ENCODE data around the gene EPHB1. TPM values are rescaled to one million over a fixed set of nuclear protein-coding genes. Genes with fewer than 3 reads are reported as not detected.

EPHB1 gene
- total and polyA plus RNA-seq, 2 of the 13 experiments (the other 11 are each of a cell fraction or from before 2014, with no cell fraction given), result 0.07 to 0.21 TPM

GRCh38 chr3:135134684-135135075 lies 339.6 kb downstream of the EPHB1 start:
- Histone ChIP-seq H3K79me2 (ENCODE audit: insufficient read depth, low read length) (no peaks in the 10 kb centered on the region), H3K9ac (ENCODE audit: insufficient read depth, low read depth, low read length) (no peak overlapping the region), H3K4me3 (replicated peaks in 1 of 3; ENCODE audit: insufficient read depth in 1 of 3, low read depth in 2 of 3, low read length in 3 of 3) (no peak overlapping the region), H3K9me3 (ENCODE audit: low read length) (no peaks in the 10 kb centered on the region), H3K27me3 (ENCODE audit: control insufficient read depth in 1 of 2, insufficient read depth in 2 of 2, low read length in 2 of 2) (no peaks in the 10 kb centered on the region), H3K36me3 (replicated peaks in 1 of 2; ENCODE audit: control insufficient read depth in 1 of 2, insufficient read depth in 2 of 2, low read length in 2 of 2) (no peaks in the 10 kb centered on the region), H3K27ac (ENCODE audit: extremely low read length, insufficient read depth, low read length) (no peak overlapping the region), H2AFZ (ENCODE audit: low read length) (no peak overlapping the region), H3K4me1 (ENCODE audit: insufficient read depth, low read length) (no peaks in the 10 kb centered on the region), H4K20me1 (ENCODE audit: insufficient read depth, low read length) (no peaks in the 10 kb centered on the region), H3K4me2 (ENCODE audit: low read depth, low read length) (no peak overlapping the region)
- TF ChIP-seq ARHGAP35 (CRISPR knock-in tag; IDR thresholded peaks at IDR 0.05; ENCODE audit: borderline replicate concordance) (no peak), MATR3 (CRISPR knock-in tag; IDR thresholded peaks at IDR 0.05) (no peak)
- WGBS (ENCODE audit: low lambda C conversion rate), result 0% methylated on average over 3 of the region's 3 CpGs
- BruUV-seq (replicated peaks), result no TSS peak
- DNase-seq (ENCODE audit: low spot score), result no peak
- no peak for FAIRE-seq
- no peak for ATAC-seq
- POLR2A ChIA-PET, result no interaction called here
- CTCF ChIA-PET (ENCODE audit: low intra/inter-chr PET ratio, low total read pairs), result no interaction called here
- intact Hi-C loops (cut with micrococcal nuclease; ENCODE audit: unreplicated experiment), result no loop called here
- in situ Hi-C loops (cut with HindIII; ENCODE audit: extremely low pct_ligation_motif_present, low pct_unique_long_range_greater_than_20kb), result no loop called here

- no peak for DNase-seq (ENCODE audit: low spot score)
- Histone ChIP-seq H4K20me1 (ENCODE audit: insufficient read depth, low read length) (no peaks in the 10 kb centered on the region), H3K9ac (ENCODE audit: insufficient read depth, low read depth, low read length) (no peak overlapping the region), H3K36me3 (replicated peaks in 1 of 2; ENCODE audit: control insufficient read depth in 1 of 2, insufficient read depth in 2 of 2, low read length in 2 of 2) (no peaks in the 10 kb centered on the region), H3K4me1 (ENCODE audit: insufficient read depth, low read length) (no peaks in the 10 kb centered on the region), H3K27ac (ENCODE audit: extremely low read length, insufficient read depth, low read length) (no peak overlapping the region), H3K4me2 (ENCODE audit: low read depth, low read length) (no peak overlapping the region), H2AFZ (ENCODE audit: low read length) (no peak overlapping the region), H3K4me3 (replicated peaks in 1 of 3; ENCODE audit: insufficient read depth in 1 of 3, low read depth in 2 of 3, low read length in 3 of 3) (no peak overlapping the region), H3K79me2 (ENCODE audit: insufficient read depth, low read length) (no peaks in the 10 kb centered on the region), H3K9me3 (ENCODE audit: low read length) (no peaks in the 10 kb centered on the region), H3K27me3 (ENCODE audit: control insufficient read depth in 1 of 2, insufficient read depth in 2 of 2, low read length in 2 of 2) (no peaks in the 10 kb centered on the region)
- ATAC-seq, result no peak
- intact Hi-C loops (cut with micrococcal nuclease; ENCODE audit: unreplicated experiment), result no loop called here
- no TSS peak for BruUV-seq (replicated peaks)
- ChIA-PET CTCF (ENCODE audit: low intra/inter-chr PET ratio, low total read pairs) (no interaction called here), POLR2A (no interaction called here)
- FAIRE-seq, result no peak
- in situ Hi-C loops (cut with HindIII; ENCODE audit: extremely low pct_ligation_motif_present, low pct_unique_long_range_greater_than_20kb), result no loop called here
- WGBS (ENCODE audit: low lambda C conversion rate), result 27% methylated on average over 1 of the region's 1 CpG
- TF ChIP-seq, protein P1, sequence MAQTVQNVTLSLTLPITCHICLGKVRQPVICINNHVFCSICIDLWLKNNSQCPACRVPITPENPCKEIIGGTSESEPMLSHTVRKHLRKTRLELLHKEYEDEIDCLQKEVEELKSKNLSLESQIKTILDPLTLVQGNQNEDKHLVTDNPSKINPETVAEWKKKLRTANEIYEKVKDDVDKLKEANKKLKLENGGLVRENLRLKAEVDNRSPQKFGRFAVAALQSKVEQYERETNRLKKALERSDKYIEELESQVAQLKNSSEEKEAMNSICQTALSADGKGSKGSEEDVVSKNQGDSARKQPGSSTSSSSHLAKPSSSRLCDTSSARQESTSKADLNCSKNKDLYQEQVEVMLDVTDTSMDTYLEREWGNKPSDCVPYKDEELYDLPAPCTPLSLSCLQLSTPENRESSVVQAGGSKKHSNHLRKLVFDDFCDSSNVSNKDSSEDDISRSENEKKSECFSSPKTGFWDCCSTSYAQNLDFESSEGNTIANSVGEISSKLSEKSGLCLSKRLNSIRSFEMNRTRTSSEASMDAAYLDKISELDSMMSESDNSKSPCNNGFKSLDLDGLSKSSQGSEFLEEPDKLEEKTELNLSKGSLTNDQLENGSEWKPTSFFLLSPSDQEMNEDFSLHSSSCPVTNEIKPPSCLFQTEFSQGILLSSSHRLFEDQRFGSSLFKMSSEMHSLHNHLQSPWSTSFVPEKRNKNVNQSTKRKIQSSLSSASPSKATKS (CRISPR knock-in tag; IDR thresholded peaks at IDR 0.05), result no peak
- TF ChIP-seq KLF11 (CRISPR knock-in tag; IDR thresholded peaks at IDR 0.05), result no peak
- no peak for TF ChIP-seq ZFY (CRISPR knock-in tag; IDR thresholded peaks at IDR 0.05)
- no peak for TF ChIP-seq NFRKB (IDR thresholded peaks at IDR 0.05)
- TF ChIP-seq CCDC6 (CRISPR knock-in tag; IDR thresholded peaks at IDR 0.05), result no peak
- TF ChIP-seq ZNF225 (CRISPR knock-in tag; IDR thresholded peaks at IDR 0.05), result no peak
Observed at GRCh38 chr3:135135445-135135844, 340.4 kb downstream of the EPHB1 start.
